DND-41 (cell line): Measurements from ENCODE around the gene MRTFA.

Experiments
- ATAC-seq: fragments of 200-7000 bp; cut with Tn5 transposase; 3 replicates; pipeline ENCODE4 v1.9.1; 2021; ENCODE audit warnings: low read depth; ENCODE audit not compliant: insufficient read depth
- DNase-seq: peaks from one replicate; pipeline ENCODE4 v3.0.0-alpha.2; 2020
- H2AFZ ChIP-seq: 2 replicates; pipeline ENCODE4 v1.6.0; 2012; ENCODE audit warnings: low read depth, low read length
- H3K27ac ChIP-seq: 2 replicates; pipeline ENCODE4 v1.5.1; 2012; ENCODE audit warnings: low read length, inconsistent platforms
- H3K27me3 ChIP-seq: fragments of 200-600 bp; sonication (generic); 2 replicates; pipeline ENCODE4 v1.6.0; 2012; ENCODE audit warnings: low read length, mild to moderate bottlenecking, inconsistent platforms; ENCODE audit not compliant: insufficient read depth, poor library complexity
- H3K36me3 ChIP-seq: 2 replicates; pipeline ENCODE4 v1.5.1; 2012; ENCODE audit warnings: low read length, inconsistent platforms; ENCODE audit not compliant: insufficient read depth
- H3K4me1 ChIP-seq: 2 replicates; pipeline ENCODE4 v1.5.1; 2012; ENCODE audit warnings: mild to moderate bottlenecking, low read length; ENCODE audit not compliant: insufficient read depth
- H3K4me2 ChIP-seq: 2 replicates; pipeline ENCODE4 v1.6.0; 2012; ENCODE audit warnings: mild to moderate bottlenecking, moderate library complexity, low read length, inconsistent platforms; ENCODE audit not compliant: insufficient read depth
- H3K4me3 ChIP-seq, 2 experiments: fragments of 200-600 bp in 1 of 2; shearing (Covaris generic) in 1 of 2; 2 replicates each; pipeline ENCODE4 v1.5.1; 2012 to 2016; ENCODE audit warnings: inconsistent platforms in 2 of 2, low read length in 2 of 2, mild to moderate bottlenecking in 2 of 2, low read depth in 1 of 2, moderate library complexity in 1 of 2
- H3K79me2 ChIP-seq: 2 replicates; pipeline ENCODE4 v1.6.0; 2012; ENCODE audit warnings: low read length, inconsistent platforms; ENCODE audit not compliant: insufficient read depth
- H3K9ac ChIP-seq: 2 replicates; pipeline ENCODE4 v1.6.0; 2012; ENCODE audit warnings: low read depth, mild to moderate bottlenecking, inconsistent platforms, low read length, moderate library complexity
- H3K9me3 ChIP-seq: 2 replicates; pipeline ENCODE4 v1.5.1; 2012; ENCODE audit warnings: low read length, moderate library complexity, mild to moderate bottlenecking, inconsistent platforms; ENCODE audit not compliant: insufficient read depth, severe bottlenecking
- H4K20me1 ChIP-seq: 2 replicates; pipeline ENCODE4 v1.6.0; 2012; ENCODE audit warnings: low read length; ENCODE audit not compliant: insufficient read depth
- CTCF ChIP-seq: IDR thresholded peaks from 2 replicates; pipeline ENCODE4 v1.5.1; 2012; ENCODE audit warnings: borderline replicate concordance, low read length, moderate library complexity, mild to moderate bottlenecking; ENCODE audit not compliant: poor library complexity, severe bottlenecking; ENCODE audit errors: extremely low read depth
- EZH2 ChIP-seq: IDR thresholded peaks from 3 replicates; pipeline ENCODE4 v1.6.1; 2012; ENCODE audit warnings: borderline replicate concordance, low read depth, mild to moderate bottlenecking, moderate library complexity, low read length, inconsistent platforms; ENCODE audit not compliant: severe bottlenecking

Gene MRTFA

GRCh38 chr22:40388231-40388630 lies 248.3 kb downstream of the MRTFA start:
- Histone ChIP-seq H3K9me3 (no peaks in the 10 kb centered on the region), H3K36me3 (no peaks in the 10 kb centered on the region), H3K9ac (no peak overlapping the region), H4K20me1 (no peaks in the 10 kb centered on the region), H3K27me3 (no peaks in the 10 kb centered on the region), H3K4me1 (peaks cover 16% of the 10 kb centered on the region), H3K4me2 (no peak overlapping the region), H3K4me3 (no peak overlapping the region), H2AFZ (no peak overlapping the region), H3K79me2 (peaks cover 46% of the 10 kb centered on the region), H3K27ac (no peak overlapping the region)
- no peak for TF ChIP-seq EZH2
- ATAC-seq (no peak), DNase-seq (no peak)

- Histone ChIP-seq H3K9ac (no peak overlapping the region), H3K4me3 (no peak overlapping the region), H3K27me3 (no peaks in the 10 kb centered on the region), H3K27ac (no peak overlapping the region), H3K9me3 (no peaks in the 10 kb centered on the region), H4K20me1 (no peaks in the 10 kb centered on the region), H3K4me2 (no peak overlapping the region), H3K4me1 (peaks cover 16% of the 10 kb centered on the region), H2AFZ (no peak overlapping the region), H3K36me3 (no peaks in the 10 kb centered on the region), H3K79me2 (peaks cover 49% of the 10 kb centered on the region)
- no peak for ATAC-seq
- no peak for TF ChIP-seq CTCF
- TF ChIP-seq EZH2, result no peak
- no peak for DNase-seq
Observed at GRCh38 chr22:40387746-40388145, 248.8 kb downstream of the MRTFA start.

GRCh38 chr22:40385036-40385782 lies 251.3 kb downstream of the MRTFA start:
- TF ChIP-seq CTCF (peak; percentile 17), EZH2 (no peak)
- DNase-seq (peak; percentile 43), ATAC-seq (peak; percentile 81)
- Histone ChIP-seq H3K27me3 (no peaks in the 10 kb centered on the region), H3K27ac (peak overlapping the region; percentile 63), H3K36me3 (no peaks in the 10 kb centered on the region), H3K4me3 (peak overlapping the region in 1 of 2 experiments; percentile 41; a peak in 2 of 4 replicates), H3K9ac (peak overlapping the region; percentile 19), H4K20me1 (peaks cover 6% of the 10 kb centered on the region; the same call in 1 of the 2 replicates), H3K4me1 (peaks cover 16% of the 10 kb centered on the region), H2AFZ (peak overlapping the region; percentile 46), H3K9me3 (no peaks in the 10 kb centered on the region), H3K4me2 (peak overlapping the region; percentile 58), H3K79me2 (peaks cover 69% of the 10 kb centered on the region)

GRCh38 chr22:40383905-40384304 lies 252.6 kb downstream of the MRTFA start:
- peaks cover 16% of the 10 kb centered on the region for H3K4me1 ChIP-seq
- no peak overlapping the region for H3K4me2 ChIP-seq
- H3K36me3 ChIP-seq, result no peaks in the 10 kb centered on the region
- H2AFZ ChIP-seq, result no peak overlapping the region
- H3K4me3 ChIP-seq, result no peak overlapping the region
- H3K9me3 ChIP-seq, result no peaks in the 10 kb centered on the region
- ATAC-seq (no peak), DNase-seq (no peak)
- peaks cover 6% of the 10 kb centered on the region; the same call in 1 of the 2 replicates for H4K20me1 ChIP-seq
- H3K27me3 ChIP-seq, result no peaks in the 10 kb centered on the region
- no peak for TF ChIP-seq EZH2
- no peak for TF ChIP-seq CTCF
- no peak overlapping the region for H3K27ac ChIP-seq
- H3K9ac ChIP-seq, result no peak overlapping the region
- H3K79me2 ChIP-seq, result peaks cover 78% of the 10 kb centered on the region
